HG02588 (cell line): ENCODE measurements around the gene LUC7L2.
"Not testable (repeated sequence)": the region's sequence is repeated elsewhere in the genome, so short reads cannot be mapped to it uniquely, and the experiment has no call there.

ENCODE experiments used
- ATAC-seq: cut with Tn5 transposase; IDR thresholded peaks from one replicate; pipeline ENCODE4 v1.9.1; 2021; ENCODE audit warnings: mild to moderate bottlenecking, moderate library complexity; ENCODE audit not compliant: unreplicated experiment

LUC7L2 gene

DNA sequence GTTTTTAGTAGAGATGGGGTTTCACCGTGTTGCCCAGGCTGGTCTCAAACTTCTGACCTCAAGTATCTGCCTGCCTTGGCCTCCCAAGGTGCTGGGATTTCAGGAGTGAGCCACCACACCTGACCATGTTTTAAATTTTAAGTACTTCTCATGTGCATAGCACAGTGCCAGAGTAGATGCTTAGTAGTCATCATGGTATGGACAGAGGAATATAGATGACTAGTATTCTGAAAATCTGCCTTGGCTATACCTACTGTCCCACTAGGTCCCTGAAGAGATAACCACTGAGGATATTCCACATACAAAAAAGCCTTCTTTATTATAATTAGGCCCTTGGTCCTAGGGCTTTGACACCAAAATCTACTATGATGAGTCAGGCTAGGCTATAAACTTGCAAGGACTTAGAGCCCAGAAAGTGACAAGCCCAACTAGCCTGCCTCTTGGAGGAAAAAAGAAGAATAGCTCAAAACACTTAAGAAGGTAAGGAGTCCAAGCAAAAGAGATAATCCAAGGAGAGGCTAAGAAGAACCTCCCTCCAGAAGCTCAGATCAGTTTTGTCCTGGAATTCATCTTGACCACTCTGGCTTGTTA lies 34.0 kb downstream of the LUC7L2 start:
- no peak for ATAC-seq

DNA sequence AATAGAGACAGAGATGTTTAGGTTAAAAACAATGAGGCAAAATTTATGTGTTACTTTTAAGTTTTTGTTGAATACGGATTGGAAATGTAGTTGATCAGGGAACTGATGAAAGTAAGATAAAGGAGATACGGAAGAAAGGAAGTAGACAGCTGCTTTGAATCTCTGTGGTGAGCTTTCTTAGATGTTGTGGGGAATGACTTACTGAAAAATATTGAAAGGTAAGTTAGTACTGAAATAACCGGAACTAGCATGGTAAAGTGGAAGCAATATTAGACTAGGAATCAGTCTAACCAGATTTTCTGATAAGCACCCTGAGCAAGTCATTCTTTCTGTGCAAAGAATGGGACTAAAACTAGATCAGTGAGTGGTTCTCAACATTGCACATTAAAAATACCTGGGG lies 34.8 kb downstream of the LUC7L2 start:
- ATAC-seq, result no peak

DNA sequence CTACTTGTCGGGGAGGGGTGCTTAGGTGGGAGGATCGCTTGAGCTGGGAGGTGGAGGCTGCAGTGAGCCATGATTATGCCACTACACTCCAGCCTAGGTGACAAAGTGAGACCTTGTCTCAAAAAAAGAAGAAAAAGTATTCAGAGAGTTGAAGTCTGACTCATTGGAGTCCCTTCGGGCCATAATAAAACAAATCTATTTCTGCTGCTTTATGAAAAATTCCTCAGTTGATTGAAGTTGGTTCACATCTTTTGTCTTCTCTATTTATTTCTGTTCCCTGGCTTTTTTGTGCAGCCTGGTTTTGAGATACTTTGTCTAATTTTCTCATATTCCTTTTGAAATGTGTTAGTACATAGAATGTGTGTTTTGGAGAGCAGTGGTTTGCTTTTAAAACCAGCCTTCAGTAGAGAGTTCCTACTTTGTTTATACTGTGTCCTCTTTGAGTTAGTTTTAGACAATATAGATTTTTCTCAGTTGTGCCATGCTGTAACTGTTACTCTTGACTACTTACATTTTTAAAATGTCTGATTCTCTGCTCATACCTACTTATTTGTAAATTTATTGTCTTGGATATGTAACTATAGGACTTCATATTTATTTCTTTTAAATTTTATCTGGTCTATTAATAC lies 36.7 kb downstream of the LUC7L2 start:
- no peak for ATAC-seq

DNA sequence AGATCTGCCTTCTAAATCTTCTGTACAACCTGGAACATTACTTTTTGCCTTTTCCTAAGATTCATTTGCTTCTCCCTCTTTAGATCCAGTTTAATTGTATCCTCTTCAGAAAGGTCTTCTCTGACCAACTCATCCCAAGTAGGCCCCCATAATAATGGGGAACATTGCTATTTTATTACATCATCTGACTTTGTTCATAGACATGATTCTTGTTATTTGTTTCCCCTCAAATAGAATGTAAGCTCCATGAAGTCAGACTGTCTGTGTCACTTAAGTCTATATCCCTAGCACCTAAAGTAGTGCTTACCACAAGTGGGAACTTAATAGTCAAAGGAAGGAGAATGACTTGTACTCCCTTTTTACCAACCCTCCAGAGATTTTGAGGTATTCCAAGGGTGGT lies 37.5 kb downstream of the LUC7L2 start:
- no peak for ATAC-seq

DNA sequence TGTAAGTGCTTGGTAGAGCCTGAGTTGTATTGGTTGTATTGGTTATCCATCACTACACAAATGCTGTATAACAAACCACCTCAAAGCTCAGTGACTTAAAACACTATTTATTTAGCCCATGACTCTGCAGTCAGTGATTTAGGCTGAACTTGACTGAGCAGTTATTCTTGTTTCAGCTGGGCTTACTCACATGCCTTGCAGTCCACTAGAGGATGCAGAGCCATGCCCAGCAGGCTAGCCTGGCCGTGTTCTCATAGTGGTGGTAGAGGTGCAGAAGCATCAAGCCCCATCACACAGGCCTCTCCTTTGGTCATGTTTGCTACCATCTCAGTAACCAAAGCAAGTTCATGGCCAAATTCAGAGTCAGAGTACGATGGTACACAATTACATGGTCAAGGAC lies 43.9 kb downstream of the LUC7L2 start:
- ATAC-seq, result no peak

DNA sequence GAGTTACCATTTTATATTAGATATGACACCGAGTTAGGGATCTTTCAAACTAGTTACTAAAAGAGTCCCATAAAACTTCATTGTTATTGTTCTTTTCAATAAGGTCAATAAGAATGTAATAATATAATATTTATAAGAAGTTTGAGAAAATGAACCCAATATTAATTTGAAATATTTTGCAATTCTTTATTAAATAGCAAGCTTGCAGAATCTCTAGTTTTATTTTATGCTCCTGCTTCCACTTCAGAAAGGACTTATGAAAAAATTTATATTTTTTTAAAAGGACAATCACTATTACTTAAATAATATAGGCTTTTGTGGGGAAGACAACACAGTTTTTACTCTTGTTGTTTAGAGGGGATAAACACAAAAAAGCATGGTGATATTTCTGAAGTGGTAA lies 47.9 kb downstream of the LUC7L2 start:
- ATAC-seq, result no peak

DNA sequence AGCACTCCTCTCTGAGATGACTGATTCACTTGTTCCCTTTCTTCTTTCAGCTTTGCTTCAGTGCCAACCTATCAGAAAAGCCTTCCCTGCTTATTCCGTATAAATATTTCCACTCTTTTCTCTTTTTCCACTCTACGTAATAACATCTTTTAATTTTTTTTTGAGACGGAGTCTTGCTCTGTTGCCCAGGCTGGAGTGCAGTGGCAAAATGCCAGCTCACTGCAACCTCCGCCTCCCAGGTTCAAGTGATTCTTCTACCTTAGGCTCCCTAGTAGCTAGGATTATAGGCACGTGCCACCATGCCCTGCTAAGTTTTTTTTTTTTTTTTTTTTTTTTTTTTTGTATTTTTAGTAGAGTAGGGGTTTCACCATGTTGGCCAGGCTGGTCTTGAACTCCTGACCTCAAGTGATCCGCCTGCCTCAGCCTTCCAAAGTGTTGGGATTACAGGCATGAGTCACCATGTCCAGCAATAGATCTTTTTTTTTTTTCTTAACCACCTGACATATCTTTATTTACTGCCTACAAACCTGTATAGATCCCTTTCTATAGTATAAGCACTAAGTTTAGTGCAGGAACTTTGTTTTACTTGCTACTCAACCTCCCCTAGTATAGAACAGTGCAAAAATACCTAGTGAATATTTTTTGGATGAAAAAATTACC lies 55.2 kb downstream of the LUC7L2 start:
- not testable (repeated sequence) for ATAC-seq

DNA sequence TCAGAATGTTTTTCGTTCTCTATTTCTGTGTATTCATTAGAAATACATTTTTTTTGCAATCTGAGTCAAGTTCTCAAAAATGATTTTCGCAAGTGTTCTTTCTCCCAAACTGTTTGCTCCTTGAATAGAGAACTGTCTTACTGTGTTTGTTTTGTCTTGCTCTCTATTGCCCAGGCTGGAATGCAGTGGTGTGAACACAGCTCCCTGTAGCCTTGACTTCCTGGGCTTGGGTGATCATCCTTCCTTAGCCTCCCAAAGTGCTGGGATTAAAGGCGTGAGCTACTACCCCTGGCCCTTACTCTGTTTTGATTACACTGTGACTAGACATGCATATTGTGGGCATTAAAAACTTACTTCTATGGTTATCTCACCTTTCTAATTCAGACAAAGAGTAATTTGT lies 56.7 kb downstream of the LUC7L2 start:
- ATAC-seq, result no peak

DNA sequence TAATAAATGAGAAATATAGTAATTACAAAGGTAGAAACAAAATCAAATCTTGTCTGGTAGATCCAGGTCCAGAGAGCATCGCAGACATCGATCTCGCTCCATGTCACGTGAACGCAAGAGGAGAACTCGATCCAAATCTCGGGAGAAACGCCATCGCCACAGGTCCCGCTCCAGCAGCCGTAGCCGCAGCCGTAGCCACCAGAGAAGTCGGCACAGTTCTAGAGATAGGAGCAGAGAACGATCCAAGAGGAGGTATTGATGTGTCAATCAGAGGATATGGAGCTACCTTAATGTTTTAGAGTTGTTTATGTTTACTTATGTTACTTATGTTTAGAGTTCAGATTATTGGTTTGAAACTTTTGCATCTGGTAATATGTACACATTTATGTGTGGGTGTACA lies 57.8 kb downstream of the LUC7L2 start:
- ATAC-seq, result no peak

DNA sequence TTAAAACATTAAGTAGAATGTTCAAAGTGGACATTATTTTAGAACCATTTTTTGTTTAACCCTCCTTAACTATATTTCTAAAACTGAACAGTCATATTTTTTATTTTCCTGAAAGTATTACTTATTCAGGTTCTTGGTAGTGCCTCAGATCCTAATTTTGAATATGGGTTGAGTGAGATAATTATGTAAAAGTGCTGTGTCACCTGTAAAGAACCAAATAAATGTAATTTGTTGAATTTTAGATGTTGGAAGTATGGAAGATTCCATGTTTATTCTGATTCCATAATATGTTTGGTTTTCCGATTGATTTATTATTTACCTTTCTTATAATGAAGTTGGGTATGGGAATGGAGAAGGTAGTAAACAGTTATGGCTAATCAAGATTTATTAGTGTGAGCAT lies 61.4 kb downstream of the LUC7L2 start:
- no peak for ATAC-seq

DNA sequence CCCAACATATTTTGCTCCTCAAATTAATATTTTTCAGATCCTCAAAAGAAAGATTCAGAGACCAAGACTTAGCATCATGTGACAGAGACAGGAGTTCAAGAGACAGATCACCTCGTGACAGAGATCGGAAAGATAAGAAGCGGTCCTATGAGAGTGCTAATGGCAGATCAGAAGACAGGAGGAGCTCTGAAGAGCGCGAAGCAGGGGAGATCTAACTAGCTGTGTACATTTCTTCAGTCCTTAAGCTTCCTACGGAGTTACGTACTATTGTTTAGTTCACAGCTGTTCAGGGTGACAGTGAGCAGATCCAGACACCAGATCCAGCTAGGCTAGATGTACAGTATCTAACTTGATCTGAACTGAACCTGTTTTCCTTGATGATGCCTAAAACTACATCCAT lies 62.4 kb downstream of the LUC7L2 start:
- ATAC-seq, result no peak

DNA sequence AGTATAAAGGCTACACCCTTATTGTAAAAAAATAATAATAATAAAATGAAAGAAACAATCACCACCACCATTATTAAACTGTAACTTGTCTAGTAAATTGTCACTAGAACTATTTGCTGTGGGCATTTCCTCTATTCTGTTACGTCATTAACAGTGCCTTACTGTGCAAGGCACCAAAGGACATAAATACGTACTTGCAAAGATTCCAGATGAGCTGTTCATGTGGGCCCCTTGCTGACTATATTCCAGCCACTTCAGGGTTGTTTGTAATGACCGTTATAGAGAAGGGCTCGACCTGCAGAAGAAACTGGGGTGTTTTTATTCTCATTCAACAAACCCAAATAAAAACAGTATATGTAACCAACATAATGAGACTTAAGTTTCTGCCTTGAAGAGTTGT lies 63.4 kb downstream of the LUC7L2 start:
- no peak for ATAC-seq

DNA sequence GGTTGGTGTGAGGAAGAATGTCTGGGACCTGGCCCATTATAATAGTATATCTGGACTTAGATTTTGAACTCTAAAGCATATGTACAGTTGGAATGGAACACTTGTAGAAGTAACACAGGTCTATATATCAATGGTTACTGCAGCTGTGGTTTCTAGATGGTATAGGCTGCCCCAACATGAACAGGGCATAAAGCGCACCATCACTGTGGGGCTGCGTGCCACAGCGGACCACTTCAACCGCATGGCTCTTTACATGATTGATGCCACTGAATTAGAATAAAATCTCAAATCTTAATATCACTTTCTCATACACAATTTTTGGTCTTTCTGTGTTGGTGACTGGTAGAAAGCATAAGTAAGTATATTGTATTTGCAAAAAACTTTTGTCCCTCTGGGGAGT lies 64.3 kb downstream of the LUC7L2 start:
- no peak for ATAC-seq

DNA sequence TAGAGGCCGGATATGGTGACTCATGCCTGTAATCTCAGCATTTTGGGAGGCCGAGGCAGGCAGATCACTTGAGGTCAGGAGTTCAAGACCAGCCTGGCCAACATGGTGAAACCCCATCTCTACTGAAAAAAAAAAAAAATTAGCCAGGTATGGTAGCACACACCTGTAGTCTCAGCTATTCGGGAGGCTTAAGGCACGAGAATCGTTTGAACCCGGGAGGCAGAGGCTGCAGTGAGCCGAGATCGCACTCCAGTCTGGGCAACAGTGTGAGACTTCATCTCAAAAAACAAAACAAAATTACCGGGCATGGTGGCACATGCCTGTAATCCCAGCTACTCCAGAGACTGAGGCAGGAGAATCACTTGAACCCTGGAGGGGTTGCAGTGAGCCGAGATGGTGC lies 66.0 kb downstream of the LUC7L2 start:
- not testable (repeated sequence) for ATAC-seq

DNA sequence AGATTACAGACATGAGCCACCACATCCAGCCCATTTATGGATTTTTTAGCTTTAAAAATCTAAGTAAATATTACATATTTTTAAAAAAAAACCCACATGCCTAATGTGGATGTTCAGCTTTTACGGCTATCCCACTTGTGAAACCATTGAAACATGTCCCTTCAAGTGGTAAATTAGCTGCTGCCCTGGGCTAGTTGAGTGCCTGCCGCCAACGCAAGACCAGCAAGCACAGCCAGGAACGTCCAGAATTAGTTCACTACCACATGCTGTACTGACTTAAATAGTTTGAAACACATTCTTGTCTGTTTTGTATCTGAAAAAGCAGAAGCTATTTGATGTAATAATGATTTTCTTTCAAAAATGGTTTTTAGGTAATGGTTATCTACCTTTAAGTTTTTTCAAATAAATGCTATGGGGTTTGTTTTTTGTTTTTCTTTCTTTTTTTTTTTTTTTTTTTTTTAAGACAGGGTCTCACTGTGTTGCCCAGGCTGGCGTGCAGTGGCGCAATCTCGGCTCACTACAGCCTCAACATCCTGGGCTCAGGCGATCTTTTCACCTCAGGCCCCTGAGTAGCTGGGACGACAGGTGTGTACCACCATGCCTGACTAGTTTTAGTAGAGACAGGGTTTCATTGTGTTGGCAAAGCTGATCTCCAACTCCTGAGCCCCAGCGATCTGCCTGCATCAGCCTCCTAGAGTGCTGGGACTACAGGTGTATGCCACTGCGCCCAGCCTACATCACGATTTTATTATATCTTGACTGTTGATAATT lies 66.7 kb downstream of the LUC7L2 start:
- no peak for ATAC-seq

DNA sequence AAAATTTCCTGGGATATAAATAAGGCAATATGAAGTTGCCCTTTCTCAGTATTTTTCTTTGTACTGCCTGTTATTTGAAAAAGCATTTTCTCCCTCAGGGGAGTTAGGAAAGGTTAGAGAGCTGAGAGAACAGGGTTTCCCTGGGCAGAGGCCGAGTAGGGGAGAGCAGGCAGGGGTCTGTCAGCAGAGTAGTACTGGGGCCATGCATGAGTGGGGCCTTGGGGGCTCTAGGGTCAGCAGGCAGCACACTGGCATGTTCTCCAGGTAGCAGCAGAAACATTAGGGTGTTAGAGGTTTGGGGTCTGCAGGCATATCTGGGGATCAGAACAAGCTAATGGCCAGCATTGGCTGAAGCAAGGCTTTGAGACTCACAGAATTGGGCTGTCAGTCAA lies 67.3 kb downstream of the LUC7L2 start:
- ATAC-seq, result no peak

DNA sequence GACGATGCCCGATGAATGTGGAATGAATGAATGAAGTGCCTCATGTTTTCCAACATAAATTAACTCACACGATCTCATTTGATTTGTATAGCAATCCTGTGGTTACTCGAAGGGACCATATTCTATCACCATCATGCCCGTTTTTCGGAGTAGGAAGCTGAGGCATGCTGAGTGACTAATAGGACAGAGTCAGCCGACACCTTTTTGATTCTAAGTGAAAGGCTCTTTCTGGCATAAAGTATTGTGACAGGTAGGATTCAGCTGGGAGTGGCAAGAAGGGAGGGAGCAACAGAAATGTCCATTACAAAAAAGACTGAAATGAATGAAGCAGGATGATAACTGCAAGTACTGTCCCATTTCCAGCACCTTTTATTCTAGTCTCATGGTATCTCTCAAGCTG lies 68.1 kb downstream of the LUC7L2 start:
- no peak for ATAC-seq

DNA sequence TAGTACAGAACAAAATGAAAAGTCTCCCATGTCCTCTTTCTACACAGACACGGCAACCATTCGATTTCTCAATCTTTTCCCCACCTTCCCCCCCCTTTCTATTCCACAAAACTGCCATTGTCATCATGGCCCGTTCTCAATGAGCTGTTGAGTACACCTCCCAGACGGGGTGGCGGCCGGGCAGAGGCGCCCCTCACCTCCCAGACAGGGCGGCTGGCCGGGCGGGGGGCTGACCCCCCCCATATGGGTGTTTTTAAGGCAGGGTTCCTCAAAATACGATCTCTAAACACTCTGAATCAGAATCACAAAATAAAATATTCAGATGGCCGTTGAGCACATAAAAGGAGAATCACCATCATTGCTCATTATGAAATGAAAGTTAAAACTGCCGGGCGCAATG lies 70.0 kb downstream of the LUC7L2 start:
- not testable (repeated sequence) for ATAC-seq

DNA sequence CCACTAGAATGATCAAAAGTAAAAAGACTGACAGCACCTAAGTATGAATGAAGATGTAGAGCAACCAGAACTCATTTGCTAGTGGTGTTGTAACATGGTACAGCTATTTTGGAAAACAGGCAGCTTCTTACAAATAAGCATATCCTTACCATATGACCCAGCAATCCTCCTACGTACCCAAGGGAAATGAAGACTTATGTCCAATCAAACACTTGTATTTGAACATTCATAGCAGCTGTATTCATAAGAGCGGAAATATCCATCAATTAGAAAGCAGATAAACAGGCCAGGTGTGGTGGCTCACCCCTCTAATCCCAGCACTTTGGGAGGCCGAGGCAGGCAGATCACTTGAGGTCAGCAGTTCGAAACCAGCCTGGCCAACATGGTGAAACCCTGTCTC lies 70.7 kb downstream of the LUC7L2 start:
- no peak for ATAC-seq

DNA sequence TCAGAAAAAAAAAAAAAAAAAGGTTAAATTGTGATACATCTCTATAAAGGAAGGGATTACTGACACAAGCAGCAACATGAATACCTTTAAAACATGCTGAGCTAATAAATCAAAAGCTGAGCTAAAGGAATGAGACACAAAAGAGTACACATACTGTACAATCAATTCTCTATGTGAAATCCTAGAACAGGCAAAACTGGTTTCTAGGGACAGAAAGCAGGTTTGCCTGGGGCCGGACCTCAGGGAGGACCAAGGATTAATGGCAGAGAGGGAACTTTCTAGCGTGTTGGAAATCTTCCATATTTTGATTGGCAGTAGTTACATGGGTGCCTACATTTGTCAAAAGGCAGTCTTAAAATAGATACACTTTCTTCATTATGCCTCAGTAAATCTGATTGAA lies 71.3 kb downstream of the LUC7L2 start:
- no peak for ATAC-seq

DNA sequence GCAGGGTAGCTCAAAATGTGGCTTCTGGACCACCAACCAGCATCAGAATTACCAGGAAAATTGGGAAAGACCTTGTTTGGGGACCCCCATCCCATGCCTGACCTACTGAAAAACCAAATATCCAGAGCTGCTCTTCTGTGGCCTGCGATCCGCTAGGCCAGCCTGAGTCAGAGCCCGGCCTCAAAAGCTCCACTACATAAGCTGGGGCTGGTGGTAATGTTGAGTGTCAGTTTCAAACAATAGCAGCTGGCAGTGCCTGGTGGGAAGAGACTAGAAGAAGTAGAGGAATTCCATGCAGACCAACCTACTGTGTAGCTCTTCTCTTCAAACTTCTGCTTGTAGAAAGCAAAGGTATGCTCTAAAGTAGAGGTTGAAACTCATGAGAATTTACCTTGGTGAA lies 71.8 kb downstream of the LUC7L2 start:
- no peak for ATAC-seq

DNA sequence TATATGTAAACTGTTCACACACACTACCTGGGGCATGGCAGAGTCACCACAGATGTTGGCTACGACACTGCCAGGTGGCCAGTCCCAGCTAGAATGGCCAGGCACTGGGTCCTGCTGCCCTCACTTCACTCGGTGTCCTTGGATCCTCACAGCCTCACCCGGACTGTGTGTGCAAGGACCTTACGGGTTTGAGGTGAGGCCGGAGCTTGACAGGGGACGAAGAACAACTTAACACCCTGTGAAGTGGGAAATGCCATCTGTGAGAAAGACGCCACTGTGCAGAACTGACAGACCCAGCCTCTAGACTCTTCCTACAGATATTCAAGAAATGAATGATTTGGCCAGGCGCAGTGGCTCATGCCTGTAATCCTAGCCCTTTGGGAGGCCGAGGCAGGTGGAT lies 77.1 kb downstream of the LUC7L2 start:
- ATAC-seq, result no peak
